HepG2 (cell line): ENCODE data around the gene PAIP2. TPM values are rescaled to one million over a fixed set of nuclear protein-coding genes. Genes with fewer than 3 reads are reported as not detected.
A peak's percentile ranks its signal among the peaks of the same experiment; 100 is the strongest.

Source experiments
- MAF1 ChIP-seq: sonication (generic); formaldehyde crosslinking; IDR thresholded peaks from 2 replicates; pipeline ENCODE4 v1.5.0; 2020; ENCODE audit warnings: missing genetic modification reagents, borderline replicate concordance
- PITX1 ChIP-seq: sonication (generic); formaldehyde crosslinking; IDR thresholded peaks from 2 replicates; pipeline ENCODE4 v1.5.1; 2020; ENCODE audit warnings: mild to moderate bottlenecking, missing genetic modification reagents
- SCMH1 ChIP-seq: sonication (generic); formaldehyde crosslinking; IDR thresholded peaks from 2 replicates; pipeline ENCODE4 v1.9.0; 2021; ENCODE audit warnings: missing genetic modification reagents, mild to moderate bottlenecking, borderline replicate concordance
- SIN3B ChIP-seq: fragments of 150-350 bp; IDR thresholded peaks from 2 replicates; pipeline ENCODE4 v1.6.1; 2014; ENCODE audit warnings: low read length
- SRF ChIP-seq: IDR thresholded peaks from 2 replicates; pipeline ENCODE4 v1.6.1; 2011; ENCODE audit warnings: mild to moderate bottlenecking, low read depth, low read length, moderate library complexity
- ZNF292 ChIP-seq: sonication (generic); formaldehyde crosslinking; IDR thresholded peaks from 2 replicates; pipeline ENCODE4 v1.8.1; 2022; ENCODE audit warnings: mild to moderate bottlenecking, low read depth, missing genetic modification reagents, borderline replicate concordance
- ZNF839 ChIP-seq: sonication (generic); formaldehyde crosslinking; IDR thresholded peaks from 2 replicates; pipeline ENCODE4 v1.4.0; 2020; ENCODE audit warnings: missing genetic modification reagents, mild to moderate bottlenecking, borderline replicate concordance
- polyA plus RNA-seq, 8 experiments: library from polyadenylated mRNA; depleted of rRNA in 3 of 8; stranded (reverse) in 7 of 8; unstranded in 1 of 8; fragments of >200 nt; fragmentation: Illumina TruSeq in 4 of 8; extraction: Trizol in 4 of 8; gene quantifications; 2 replicates each; pipeline versions ENCODE4 v1.2.1 to v1.2.3, GENCODE V29; 2011 to 2016; ENCODE audit warnings: low read depth in 4 of 8, missing spikeins in 1 of 8, mixed read lengths in 1 of 8; ENCODE audit not compliant: insufficient read depth in 1 of 8
- total RNA-seq, 5 experiments: library from RNA; depleted of rRNA; stranded (reverse); fragments of >200 nt; fragmentation: Illumina TruSeq; extraction: Trizol; gene quantifications; 2 replicates each; pipeline ENCODE4 v1.2.3, GENCODE V29; 2016; ENCODE audit warnings: low read depth in 1 of 5
- TF ChIP-seq, protein P1 (sequence below): sonication (generic); formaldehyde crosslinking; IDR thresholded peaks from 2 replicates; pipeline ENCODE4 v1.5.0; 2020; ENCODE audit warnings: mild to moderate bottlenecking, missing genetic modification reagents
- TF ChIP-seq, protein P2 (sequence below): IDR thresholded peaks from 2 replicates; pipeline ENCODE4 v1.6.1; 2012; ENCODE audit warnings: low read depth, low read length, improper control_type of control experiment
- TF ChIP-seq, protein P3 (sequence below): IDR thresholded peaks from 2 replicates; pipeline ENCODE4 v1.6.1; 2016
- TF ChIP-seq, protein P4 (sequence below): sonication (generic); formaldehyde crosslinking; IDR thresholded peaks from 2 replicates; pipeline ENCODE4 v1.4.0; 2020; ENCODE audit warnings: mild to moderate bottlenecking, missing genetic modification reagents
- TF ChIP-seq, protein P5 (sequence below): IDR thresholded peaks from 2 replicates; pipeline ENCODE4 v1.6.1; 2016; ENCODE audit warnings: low read depth, control low read depth
- TF ChIP-seq, protein P6 (sequence below): IDR thresholded peaks from 2 replicates; pipeline ENCODE4 v1.6.1; 2012; ENCODE audit warnings: low read length, improper control_type of control experiment

PAIP2 gene
- total and polyA plus RNA-seq, 2 of the 13 experiments (the other 11 are each of a cell fraction or from before 2014, with no cell fraction given), result 61.5 to 76.3 TPM

DNA sequence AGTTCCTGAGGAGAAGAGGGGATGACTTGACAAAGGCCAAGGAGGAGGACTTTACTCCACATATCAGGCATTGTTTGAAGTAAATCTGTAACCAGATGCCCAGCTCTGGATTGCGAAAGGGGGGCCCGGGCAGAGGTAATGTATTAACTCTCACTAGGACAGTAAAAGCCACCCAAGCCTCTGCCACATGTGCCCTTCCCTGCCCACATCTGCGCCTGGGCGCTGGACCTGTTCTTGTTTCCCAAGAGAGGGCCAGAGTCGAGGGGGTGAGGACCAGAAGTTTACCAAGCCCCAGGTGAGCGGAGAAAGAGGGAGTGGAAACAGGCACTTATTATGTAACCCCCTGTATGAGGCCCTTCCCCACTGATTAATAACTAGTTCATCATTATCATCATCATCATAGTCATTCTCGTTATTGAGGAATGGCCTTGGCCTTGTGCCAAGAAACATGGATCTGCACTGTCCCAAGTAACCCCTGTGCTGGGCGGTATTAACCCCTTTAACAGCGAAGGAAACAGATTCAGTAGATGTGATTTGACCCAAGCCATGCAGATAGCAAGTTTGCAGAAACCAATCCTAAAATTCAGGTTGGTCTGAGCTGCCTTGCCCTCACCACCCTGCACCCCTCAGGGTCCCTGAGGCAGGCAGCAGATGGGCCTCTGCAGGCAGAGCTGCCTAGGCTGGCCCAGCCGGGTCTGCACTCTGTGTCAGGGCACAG is 41.8 kb downstream of the PAIP2 start, which contains the start of gene SLC23A1 (continued):
- TF ChIP-seq, protein P1, sequence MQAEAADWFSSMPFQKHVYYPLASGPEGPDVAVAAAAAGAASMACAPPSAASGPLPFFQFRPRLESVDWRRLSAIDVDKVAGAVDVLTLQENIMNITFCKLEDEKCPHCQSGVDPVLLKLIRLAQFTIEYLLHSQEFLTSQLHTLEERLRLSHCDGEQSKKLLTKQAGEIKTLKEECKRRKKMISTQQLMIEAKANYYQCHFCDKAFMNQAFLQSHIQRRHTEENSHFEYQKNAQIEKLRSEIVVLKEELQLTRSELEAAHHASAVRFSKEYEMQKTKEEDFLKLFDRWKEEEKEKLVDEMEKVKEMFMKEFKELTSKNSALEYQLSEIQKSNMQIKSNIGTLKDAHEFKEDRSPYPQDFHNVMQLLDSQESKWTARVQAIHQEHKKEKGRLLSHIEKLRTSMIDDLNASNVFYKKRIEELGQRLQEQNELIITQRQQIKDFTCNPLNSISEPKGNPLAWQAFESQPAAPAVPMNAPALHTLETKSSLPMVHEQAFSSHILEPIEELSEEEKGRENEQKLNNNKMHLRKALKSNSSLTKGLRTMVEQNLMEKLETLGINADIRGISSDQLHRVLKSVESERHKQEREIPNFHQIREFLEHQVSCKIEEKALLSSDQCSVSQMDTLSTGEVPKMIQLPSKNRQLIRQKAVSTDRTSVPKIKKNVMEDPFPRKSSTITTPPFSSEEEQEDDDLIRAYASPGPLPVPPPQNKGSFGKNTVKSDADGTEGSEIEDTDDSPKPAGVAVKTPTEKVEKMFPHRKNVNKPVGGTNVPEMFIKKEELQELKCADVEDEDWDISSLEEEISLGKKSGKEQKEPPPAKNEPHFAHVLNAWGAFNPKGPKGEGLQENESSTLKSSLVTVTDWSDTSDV, result no peak
- TF ChIP-seq PITX1 (CRISPR knock-in tag), result peak; percentile 74
- TF ChIP-seq ZNF839 (CRISPR knock-in tag), result no peak
- TF ChIP-seq, protein P2, sequence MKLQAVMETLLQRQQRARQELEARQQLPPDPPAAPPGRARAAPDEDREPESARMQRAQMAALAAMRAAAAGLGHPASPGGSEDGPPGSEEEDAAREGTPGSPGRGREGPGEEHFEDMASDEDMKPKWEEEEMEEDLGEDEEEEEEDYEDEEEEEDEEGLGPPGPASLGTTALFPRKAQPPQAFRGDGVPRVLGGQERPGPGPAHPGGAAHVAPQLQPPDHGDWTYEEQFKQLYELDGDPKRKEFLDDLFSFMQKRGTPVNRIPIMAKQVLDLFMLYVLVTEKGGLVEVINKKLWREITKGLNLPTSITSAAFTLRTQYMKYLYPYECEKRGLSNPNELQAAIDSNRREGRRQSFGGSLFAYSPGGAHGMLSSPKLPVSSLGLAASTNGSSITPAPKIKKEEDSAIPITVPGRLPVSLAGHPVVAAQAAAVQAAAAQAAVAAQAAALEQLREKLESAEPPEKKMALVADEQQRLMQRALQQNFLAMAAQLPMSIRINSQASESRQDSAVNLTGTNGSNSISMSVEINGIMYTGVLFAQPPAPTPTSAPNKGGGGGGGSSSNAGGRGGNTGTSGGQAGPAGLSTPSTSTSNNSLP, result no peak
- no peak for TF ChIP-seq ZNF292
- TF ChIP-seq SCMH1 (CRISPR knock-in tag), result no peak
- TF ChIP-seq, protein P3, sequence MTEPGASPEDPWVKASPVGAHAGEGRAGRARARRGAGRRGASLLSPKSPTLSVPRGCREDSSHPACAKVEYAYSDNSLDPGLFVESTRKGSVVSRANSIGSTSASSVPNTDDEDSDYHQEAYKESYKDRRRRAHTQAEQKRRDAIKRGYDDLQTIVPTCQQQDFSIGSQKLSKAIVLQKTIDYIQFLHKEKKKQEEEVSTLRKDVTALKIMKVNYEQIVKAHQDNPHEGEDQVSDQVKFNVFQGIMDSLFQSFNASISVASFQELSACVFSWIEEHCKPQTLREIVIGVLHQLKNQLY (CRISPR knock-in tag), result no peak
- no peak for TF ChIP-seq SRF
- no peak for TF ChIP-seq MAF1 (CRISPR knock-in tag)
- TF ChIP-seq SIN3B, result no peak
- TF ChIP-seq, protein P4, sequence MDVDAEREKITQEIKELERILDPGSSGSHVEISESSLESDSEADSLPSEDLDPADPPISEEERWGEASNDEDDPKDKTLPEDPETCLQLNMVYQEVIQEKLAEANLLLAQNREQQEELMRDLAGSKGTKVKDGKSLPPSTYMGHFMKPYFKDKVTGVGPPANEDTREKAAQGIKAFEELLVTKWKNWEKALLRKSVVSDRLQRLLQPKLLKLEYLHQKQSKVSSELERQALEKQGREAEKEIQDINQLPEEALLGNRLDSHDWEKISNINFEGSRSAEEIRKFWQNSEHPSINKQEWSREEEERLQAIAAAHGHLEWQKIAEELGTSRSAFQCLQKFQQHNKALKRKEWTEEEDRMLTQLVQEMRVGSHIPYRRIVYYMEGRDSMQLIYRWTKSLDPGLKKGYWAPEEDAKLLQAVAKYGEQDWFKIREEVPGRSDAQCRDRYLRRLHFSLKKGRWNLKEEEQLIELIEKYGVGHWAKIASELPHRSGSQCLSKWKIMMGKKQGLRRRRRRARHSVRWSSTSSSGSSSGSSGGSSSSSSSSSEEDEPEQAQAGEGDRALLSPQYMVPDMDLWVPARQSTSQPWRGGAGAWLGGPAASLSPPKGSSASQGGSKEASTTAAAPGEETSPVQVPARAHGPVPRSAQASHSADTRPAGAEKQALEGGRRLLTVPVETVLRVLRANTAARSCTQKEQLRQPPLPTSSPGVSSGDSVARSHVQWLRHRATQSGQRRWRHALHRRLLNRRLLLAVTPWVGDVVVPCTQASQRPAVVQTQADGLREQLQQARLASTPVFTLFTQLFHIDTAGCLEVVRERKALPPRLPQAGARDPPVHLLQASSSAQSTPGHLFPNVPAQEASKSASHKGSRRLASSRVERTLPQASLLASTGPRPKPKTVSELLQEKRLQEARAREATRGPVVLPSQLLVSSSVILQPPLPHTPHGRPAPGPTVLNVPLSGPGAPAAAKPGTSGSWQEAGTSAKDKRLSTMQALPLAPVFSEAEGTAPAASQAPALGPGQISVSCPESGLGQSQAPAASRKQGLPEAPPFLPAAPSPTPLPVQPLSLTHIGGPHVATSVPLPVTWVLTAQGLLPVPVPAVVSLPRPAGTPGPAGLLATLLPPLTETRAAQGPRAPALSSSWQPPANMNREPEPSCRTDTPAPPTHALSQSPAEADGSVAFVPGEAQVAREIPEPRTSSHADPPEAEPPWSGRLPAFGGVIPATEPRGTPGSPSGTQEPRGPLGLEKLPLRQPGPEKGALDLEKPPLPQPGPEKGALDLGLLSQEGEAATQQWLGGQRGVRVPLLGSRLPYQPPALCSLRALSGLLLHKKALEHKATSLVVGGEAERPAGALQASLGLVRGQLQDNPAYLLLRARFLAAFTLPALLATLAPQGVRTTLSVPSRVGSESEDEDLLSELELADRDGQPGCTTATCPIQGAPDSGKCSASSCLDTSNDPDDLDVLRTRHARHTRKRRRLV (CRISPR knock-in tag), result no peak; the same call in 1 of the 2 replicates
- TF ChIP-seq, protein P5, sequence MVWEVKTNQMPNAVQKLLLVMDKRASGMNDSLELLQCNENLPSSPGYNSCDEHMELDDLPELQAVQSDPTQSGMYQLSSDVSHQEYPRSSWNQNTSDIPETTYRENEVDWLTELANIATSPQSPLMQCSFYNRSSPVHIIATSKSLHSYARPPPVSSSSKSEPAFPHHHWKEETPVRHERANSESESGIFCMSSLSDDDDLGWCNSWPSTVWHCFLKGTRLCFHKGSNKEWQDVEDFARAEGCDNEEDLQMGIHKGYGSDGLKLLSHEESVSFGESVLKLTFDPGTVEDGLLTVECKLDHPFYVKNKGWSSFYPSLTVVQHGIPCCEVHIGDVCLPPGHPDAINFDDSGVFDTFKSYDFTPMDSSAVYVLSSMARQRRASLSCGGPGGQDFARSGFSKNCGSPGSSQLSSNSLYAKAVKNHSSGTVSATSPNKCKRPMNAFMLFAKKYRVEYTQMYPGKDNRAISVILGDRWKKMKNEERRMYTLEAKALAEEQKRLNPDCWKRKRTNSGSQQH (CRISPR knock-in tag), result no peak
- TF ChIP-seq, protein P6, sequence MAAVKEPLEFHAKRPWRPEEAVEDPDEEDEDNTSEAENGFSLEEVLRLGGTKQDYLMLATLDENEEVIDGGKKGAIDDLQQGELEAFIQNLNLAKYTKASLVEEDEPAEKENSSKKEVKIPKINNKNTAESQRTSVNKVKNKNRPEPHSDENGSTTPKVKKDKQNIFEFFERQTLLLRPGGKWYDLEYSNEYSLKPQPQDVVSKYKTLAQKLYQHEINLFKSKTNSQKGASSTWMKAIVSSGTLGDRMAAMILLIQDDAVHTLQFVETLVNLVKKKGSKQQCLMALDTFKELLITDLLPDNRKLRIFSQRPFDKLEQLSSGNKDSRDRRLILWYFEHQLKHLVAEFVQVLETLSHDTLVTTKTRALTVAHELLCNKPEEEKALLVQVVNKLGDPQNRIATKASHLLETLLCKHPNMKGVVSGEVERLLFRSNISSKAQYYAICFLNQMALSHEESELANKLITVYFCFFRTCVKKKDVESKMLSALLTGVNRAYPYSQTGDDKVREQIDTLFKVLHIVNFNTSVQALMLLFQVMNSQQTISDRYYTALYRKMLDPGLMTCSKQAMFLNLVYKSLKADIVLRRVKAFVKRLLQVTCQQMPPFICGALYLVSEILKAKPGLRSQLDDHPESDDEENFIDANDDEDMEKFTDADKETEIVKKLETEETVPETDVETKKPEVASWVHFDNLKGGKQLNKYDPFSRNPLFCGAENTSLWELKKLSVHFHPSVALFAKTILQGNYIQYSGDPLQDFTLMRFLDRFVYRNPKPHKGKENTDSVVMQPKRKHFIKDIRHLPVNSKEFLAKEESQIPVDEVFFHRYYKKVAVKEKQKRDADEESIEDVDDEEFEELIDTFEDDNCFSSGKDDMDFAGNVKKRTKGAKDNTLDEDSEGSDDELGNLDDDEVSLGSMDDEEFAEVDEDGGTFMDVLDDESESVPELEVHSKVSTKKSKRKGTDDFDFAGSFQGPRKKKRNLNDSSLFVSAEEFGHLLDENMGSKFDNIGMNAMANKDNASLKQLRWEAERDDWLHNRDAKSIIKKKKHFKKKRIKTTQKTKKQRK, result no peak
